HG03378 (cell line): Measurements from ENCODE around the gene ZSCAN29.
"Not testable (repeated sequence)": the region's sequence is repeated elsewhere in the genome, so short reads cannot be mapped to it uniquely, and the experiment has no call there.

Source experiments
- ATAC-seq: cut with Tn5 transposase; IDR thresholded peaks from one replicate; pipeline ENCODE4 v1.9.1; 2021; ENCODE audit warnings: mild to moderate bottlenecking, moderate library complexity; ENCODE audit not compliant: unreplicated experiment

The ZSCAN29 gene

GRCh38 chr15:43370975-43371974 lies at the start of gene ZSCAN29, which contains the start of gene TUBGCP4:
TSS of gene ZSCAN29 (minus strand) at chr15:43371043. CDS start at chr15:43369913, 1,130 bp downstream.
TSS of gene TUBGCP4 (plus strand) at chr15:43371101. CDS start at chr15:43371355, 254 bp downstream.
- ATAC-seq: no peak

GRCh38 chr15:43420435-43420834 lies 49.6 kb upstream of the ZSCAN29 start:
- ATAC-seq: no peak

- no peak for ATAC-seq
Measured at GRCh38 chr15:43414196-43414595, 43.4 kb upstream of the ZSCAN29 start.

- no peak for ATAC-seq
Measured at GRCh38 chr15:43412096-43412495, 41.3 kb upstream of the ZSCAN29 start.

- ATAC-seq: no peak
Measured at GRCh38 chr15:43410572-43411214, 39.9 kb upstream of the ZSCAN29 start.

- ATAC-seq: no peak
Measured at GRCh38 chr15:43408789-43409188, 37.9 kb upstream of the ZSCAN29 start.

- ATAC-seq: no peak
Measured at GRCh38 chr15:43406808-43407207, 36.0 kb upstream of the ZSCAN29 start.

GRCh38 chr15:43406189-43406588 lies 35.3 kb upstream of the ZSCAN29 start:
- ATAC-seq: no peak

GRCh38 chr15:43404130-43404529 lies 33.3 kb upstream of the ZSCAN29 start:
- ATAC-seq: no peak

GRCh38 chr15:43403616-43404015 lies 32.8 kb upstream of the ZSCAN29 start:
- ATAC-seq: no peak

GRCh38 chr15:43402255-43402654 lies 31.4 kb upstream of the ZSCAN29 start:
- ATAC-seq: no peak

- not testable (repeated sequence) for ATAC-seq
Measured at GRCh38 chr15:43393592-43393991, 22.7 kb upstream of the ZSCAN29 start.

GRCh38 chr15:43390723-43391122 lies 19.9 kb upstream of the ZSCAN29 start:
- ATAC-seq: no peak

GRCh38 chr15:43383070-43383469 lies 12.2 kb upstream of the ZSCAN29 start:
- no peak for ATAC-seq

- ATAC-seq: no peak
Measured at GRCh38 chr15:43382310-43382709, 11.5 kb upstream of the ZSCAN29 start.

- ATAC-seq: no peak
Measured at GRCh38 chr15:43378601-43379000, 7.8 kb upstream of the ZSCAN29 start.

GRCh38 chr15:43376017-43376705 lies 5.3 kb upstream of the ZSCAN29 start:
- ATAC-seq: no peak

- ATAC-seq: no peak
Measured at GRCh38 chr15:43370310-43370974, 401 bp downstream of the ZSCAN29 start.

- ATAC-seq: no peak
Measured at GRCh38 chr15:43361313-43361903, 9.4 kb downstream of the ZSCAN29 start.

GRCh38 chr15:43360821-43361220 lies 10.0 kb downstream of the ZSCAN29 start:
- no peak for ATAC-seq
